Measurements from ENCODE around the gene TMEM107.

Gene TMEM107

GRCh38 chr17:8163978-8164814, 12.0 kb downstream of the TMEM107 start:
- H3K4me3 ChIP-seq (ENCODE audit: control insufficient read depth, low read depth, low read length) = no peak overlapping the region
- DNase-seq (ENCODE audit: low read depth) = peak; percentile 83
- no peak for TF ChIP-seq CTCF (conservative IDR thresholded peaks at IDR 0.05; ENCODE audit: control insufficient read depth, insufficient read depth, low read depth, low read length)

- no peak for DNase-seq (ENCODE audit: low read depth)
- TF ChIP-seq CTCF (conservative IDR thresholded peaks at IDR 0.05; ENCODE audit: control insufficient read depth, insufficient read depth, low read depth, low read length) = no peak
- peak overlapping the region; percentile 49 for H3K4me3 ChIP-seq (ENCODE audit: control insufficient read depth, low read depth, low read length)
Observed at GRCh38 chr17:8162997-8163977, 12.9 kb downstream of the TMEM107 start.

GRCh38 chr17:8162233-8162996, 13.8 kb downstream of the TMEM107 start, which contains the start of gene VAMP2:
Gene VAMP2 (minus strand): TSS chr17:8162948. CDS start chr17:8162879, 69 bp downstream.
- no peak for TF ChIP-seq CTCF (conservative IDR thresholded peaks at IDR 0.05; ENCODE audit: control insufficient read depth, insufficient read depth, low read depth, low read length)
- peak; percentile 50 for DNase-seq (ENCODE audit: low read depth)
- H3K4me3 ChIP-seq (ENCODE audit: control insufficient read depth, low read depth, low read length) = peak within 1 kb of the TSS; percentile 83

- DNase-seq (ENCODE audit: low read depth) = no peak
- peak overlapping the region; percentile 83 for H3K4me3 ChIP-seq (ENCODE audit: control insufficient read depth, low read depth, low read length)
- TF ChIP-seq CTCF (conservative IDR thresholded peaks at IDR 0.05; ENCODE audit: control insufficient read depth, insufficient read depth, low read depth, low read length) = no peak
Observed at GRCh38 chr17:8161289-8162232, 14.6 kb downstream of the TMEM107 start.

- no peak for TF ChIP-seq CTCF (conservative IDR thresholded peaks at IDR 0.05; ENCODE audit: control insufficient read depth, insufficient read depth, low read depth, low read length)
- DNase-seq (ENCODE audit: low read depth) = no peak
- H3K4me3 ChIP-seq (ENCODE audit: control insufficient read depth, low read depth, low read length) = no peak overlapping the region
Observed at GRCh38 chr17:8160741-8161221, 15.4 kb downstream of the TMEM107 start.

All from fibroblast of mammary gland (primary cell).